Activated naive CD4-positive, alpha-beta T cell (primary cell): ENCODE measurements around the gene IGSF3.
A peak's percentile ranks its signal among the peaks of the same experiment; 100 is the strongest.
"Not testable (repeated sequence)": the region's sequence is repeated elsewhere in the genome, so short reads cannot be mapped to it uniquely, and the experiment has no call there.

Source experiments
- DNase-seq, 4 experiments: peaks; one replicate each; lab custom pipeline; 2025; lab: John Stamatoyannopoulos, UW

Gene IGSF3

GRCh38 chr1:116579259-116579875, 88.2 kb downstream of the IGSF3 start:
- no peak for DNase-seq

- DNase-seq = no peak
Measured at GRCh38 chr1:116578581-116578980, 89.0 kb downstream of the IGSF3 start.

- DNase-seq = no peak
Measured at GRCh38 chr1:116577759-116578314, 89.7 kb downstream of the IGSF3 start.

- peak in 2 of 4 experiments; percentile 7 to 18 for DNase-seq
Measured at GRCh38 chr1:116574581-116575291, 92.8 kb downstream of the IGSF3 start.

- DNase-seq = no peak
Measured at GRCh38 chr1:116573431-116574095, 94.0 kb downstream of the IGSF3 start.

GRCh38 chr1:116572771-116573430, 94.6 kb downstream of the IGSF3 start:
- no peak for DNase-seq

GRCh38 chr1:116572099-116572498, 95.4 kb downstream of the IGSF3 start:
- no peak for DNase-seq

GRCh38 chr1:116571215-116571919, 96.2 kb downstream of the IGSF3 start:
- no peak for DNase-seq

- peak; percentile 21 to 66 (median 38) for DNase-seq
Measured at GRCh38 chr1:116570358-116571214, 96.9 kb downstream of the IGSF3 start, which contains the start of gene CD58. Gene CD58, minus strand, starts transcription at chr1:116571026. Its CDS starts 54 bp downstream, at chr1:116570972.

- DNase-seq = no peak
Measured at GRCh38 chr1:116569776-116570357, 97.7 kb downstream of the IGSF3 start.

- DNase-seq = no peak
Measured at GRCh38 chr1:116569381-116569670, 98.2 kb downstream of the IGSF3 start.

GRCh38 chr1:116568662-116569380, 98.7 kb downstream of the IGSF3 start:
- DNase-seq = no peak

- no peak for DNase-seq
Measured at GRCh38 chr1:116567790-116568661, 99.5 kb downstream of the IGSF3 start.

- no peak for DNase-seq
Measured at GRCh38 chr1:116565222-116565621, 102.3 kb downstream of the IGSF3 start.

GRCh38 chr1:116564426-116564825, 103.1 kb downstream of the IGSF3 start:
- DNase-seq = no peak

GRCh38 chr1:116562465-116562864, 105.1 kb downstream of the IGSF3 start:
- not testable (repeated sequence) for DNase-seq

GRCh38 chr1:116561563-116561962, 106.0 kb downstream of the IGSF3 start:
- DNase-seq = no peak

GRCh38 chr1:116560704-116561490, 106.6 kb downstream of the IGSF3 start:
- DNase-seq = no peak
